ENCODE data around the gene PPP1R18.
A peak's percentile ranks its signal among the peaks of the same experiment; 100 is the strongest.
"Not testable (repeated sequence)": the region's sequence is repeated elsewhere in the genome, so short reads cannot be mapped to it uniquely, and the experiment has no call there.

The PPP1R18 gene

GRCh38 chr6:30726506-30727413 lies 40.3 kb upstream of the PPP1R18 start:
- TF ChIP-seq CTCF (IDR thresholded peaks at IDR 0.05; ENCODE audit: low read depth, low read length, missing control alignments), result no peak
- no peak overlapping the region for H3K4me3 ChIP-seq (replicated peaks; ENCODE audit: low read depth, low read length)
- no peak for DNase-seq (ENCODE audit: extremely low read depth, low read depth)

- TF ChIP-seq CTCF (IDR thresholded peaks at IDR 0.05; ENCODE audit: low read depth, low read length, missing control alignments), result no peak
- DNase-seq (ENCODE audit: extremely low read depth, low read depth), result no peak
- H3K4me3 ChIP-seq (replicated peaks; ENCODE audit: low read depth, low read length), result no peak overlapping the region
Measured at GRCh38 chr6:30725713-30726505, 39.5 kb upstream of the PPP1R18 start.

- DNase-seq (ENCODE audit: extremely low read depth, low read depth), result no peak
- peak overlapping the region; percentile 3; the same call in 1 of the 2 replicates for H3K4me3 ChIP-seq (replicated peaks; ENCODE audit: low read depth, low read length)
- TF ChIP-seq CTCF (IDR thresholded peaks at IDR 0.05; ENCODE audit: low read depth, low read length, missing control alignments), result no peak
Measured at GRCh38 chr6:30724906-30725667, 38.6 kb upstream of the PPP1R18 start.

GRCh38 chr6:30723843-30724741 lies 37.6 kb upstream of the PPP1R18 start:
- DNase-seq (ENCODE audit: extremely low read depth, low read depth), result not testable (repeated sequence)
- peak overlapping the region; percentile 98 for H3K4me3 ChIP-seq (replicated peaks; ENCODE audit: low read depth, low read length)

GRCh38 chr6:30723159-30723842 lies 36.9 kb upstream of the PPP1R18 start:
- DNase-seq (ENCODE audit: extremely low read depth, low read depth), result not testable (repeated sequence)
- H3K4me3 ChIP-seq (replicated peaks; ENCODE audit: low read depth, low read length), result peak overlapping the region; percentile 98

GRCh38 chr6:30722280-30723112 lies 36.1 kb upstream of the PPP1R18 start:
- no peak for DNase-seq (ENCODE audit: extremely low read depth, low read depth)
- peak; percentile 92 for TF ChIP-seq CTCF (IDR thresholded peaks at IDR 0.05; ENCODE audit: low read depth, low read length, missing control alignments)
- H3K4me3 ChIP-seq (replicated peaks; ENCODE audit: low read depth, low read length), result peak overlapping the region; percentile 98

- H3K4me3 ChIP-seq (replicated peaks; ENCODE audit: low read depth, low read length), result peak overlapping the region; percentile 98
- DNase-seq (ENCODE audit: extremely low read depth, low read depth), result not testable (repeated sequence)
Measured at GRCh38 chr6:30722025-30722279, 35.5 kb upstream of the PPP1R18 start.

All from HFF-Myc (cell line).